ENCODE data around the gene FTCD. TPM values are rescaled to one million over a fixed set of nuclear protein-coding genes. Genes with fewer than 3 reads are reported as not detected.

Gene FTCD
- total and polyA plus RNA-seq, 10 of the 15 experiments (the other 5 are each of a cell fraction or from before 2014, with no cell fraction given): 0.27 to 0.28 TPM; not detected in 8

GRCh38 chr21:46115441-46116188 lies 39.8 kb downstream of the FTCD start:
- Histone ChIP-seq H3K79me2 (ENCODE audit: control insufficient read depth, insufficient read depth, low read length) (no peaks in the 10 kb centered on the region), H2AFZ (ENCODE audit: control insufficient read depth, low read depth, low read length) (no peak overlapping the region), H3K4me2 (ENCODE audit: control insufficient read depth, insufficient read depth) (no peak overlapping the region), H3K4me1 (ENCODE audit: control insufficient read depth, insufficient read depth, low read length) (no peaks in the 10 kb centered on the region), H3K27me3 (replicated peaks in 1 of 2; ENCODE audit: control insufficient read depth in 2 of 2, insufficient read depth in 2 of 2, low read length in 1 of 2) (no peaks in the 10 kb centered on the region), H4K20me1 (ENCODE audit: control insufficient read depth, insufficient read depth) (no peaks in the 10 kb centered on the region), H3K27ac (ENCODE audit: control insufficient read depth, insufficient read depth) (no peak overlapping the region), H3K9me3 (replicated peaks; ENCODE audit: control insufficient read depth, insufficient read depth, low read length) (no peaks in the 10 kb centered on the region; the same call in 2 of the 3 replicates), H3K36me3 (ENCODE audit: control insufficient read depth in 2 of 2, insufficient read depth in 2 of 2, low read length in 1 of 2) (no peaks in the 10 kb centered on the region), H3K4me3 (no peak overlapping the region), H3K9ac (ENCODE audit: control insufficient read depth, insufficient read depth, low read length) (no peak overlapping the region)
- no TSS peak for BruUV-seq (replicated peaks)
- CTCF ChIA-PET: no interaction called here
- intact Hi-C loops (cut with micrococcal nuclease; ENCODE audit: unreplicated experiment) (no loop called here), in situ Hi-C loops (cut with MboI) (no loop called here)
- FAIRE-seq (no peak), ATAC-seq (no peak), DNase-seq (ENCODE audit: low read depth, low spot score) (no peak)
- WGBS (ENCODE audit: insufficient coverage, insufficient replicate concordance, low lambda C conversion rate, missing lambda C conversion rate): 38% methylated on average over 17 of the region's 17 CpGs
- no peak for TF ChIP-seq IKZF2 (IDR thresholded peaks at IDR 0.05)
- RAD21 ChIA-PET (ENCODE audit: unreplicated experiment): no interaction called here
- POLR2A ChIA-PET: no interaction called here
- SMC1A ChIA-PET (ENCODE audit: uncharacterized antibody, unreplicated experiment): no interaction called here

DNA sequence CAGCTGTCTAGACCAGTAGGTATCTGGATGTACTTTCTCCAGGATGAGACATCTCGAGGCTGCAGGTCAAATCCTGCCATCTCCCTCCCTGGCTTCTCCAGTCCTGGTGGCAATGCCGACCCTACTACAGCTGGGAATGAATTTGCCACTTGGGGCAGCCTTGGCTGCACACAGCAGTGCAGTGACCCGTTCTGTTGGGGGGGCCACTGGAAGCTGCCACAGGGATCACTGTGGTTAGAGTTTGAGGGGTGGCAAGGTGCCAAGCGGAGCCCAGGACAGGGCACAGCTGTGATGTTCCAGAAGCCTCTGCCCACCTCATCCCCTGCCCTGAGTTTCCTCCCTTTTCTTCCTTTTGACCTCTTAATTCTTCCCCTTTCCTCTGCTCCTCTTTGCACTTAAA lies 40.4 kb downstream of the FTCD start:
- ATAC-seq: no peak
- RAD21 ChIA-PET (ENCODE audit: unreplicated experiment): no interaction called here
- POLR2A ChIA-PET: no interaction called here
- Histone ChIP-seq H3K36me3 (ENCODE audit: control insufficient read depth in 2 of 2, insufficient read depth in 2 of 2, low read length in 1 of 2) (no peaks in the 10 kb centered on the region), H3K4me3 (no peak overlapping the region), H2AFZ (ENCODE audit: control insufficient read depth, low read depth, low read length) (no peak overlapping the region), H3K9me3 (replicated peaks; ENCODE audit: control insufficient read depth, insufficient read depth, low read length) (no peaks in the 10 kb centered on the region; the same call in 2 of the 3 replicates), H3K9ac (ENCODE audit: control insufficient read depth, insufficient read depth, low read length) (no peak overlapping the region), H3K4me2 (ENCODE audit: control insufficient read depth, insufficient read depth) (no peak overlapping the region), H3K27ac (ENCODE audit: control insufficient read depth, insufficient read depth) (no peak overlapping the region), H3K27me3 (replicated peaks in 1 of 2; ENCODE audit: control insufficient read depth in 2 of 2, insufficient read depth in 2 of 2, low read length in 1 of 2) (no peaks in the 10 kb centered on the region), H3K4me1 (ENCODE audit: control insufficient read depth, insufficient read depth, low read length) (no peaks in the 10 kb centered on the region), H3K79me2 (ENCODE audit: control insufficient read depth, insufficient read depth, low read length) (no peaks in the 10 kb centered on the region), H4K20me1 (ENCODE audit: control insufficient read depth, insufficient read depth) (no peaks in the 10 kb centered on the region)
- WGBS (ENCODE audit: insufficient coverage, insufficient replicate concordance, low lambda C conversion rate, missing lambda C conversion rate): 13% methylated on average over 4 of the region's 4 CpGs
- TF ChIP-seq RBBP5 (conservative IDR thresholded peaks at IDR 0.05) (no peak), RELA (IDR thresholded peaks at IDR 0.05; ENCODE audit: borderline replicate concordance, partially characterized antibody) (no peak), STAT3 (IDR thresholded peaks at IDR 0.05; ENCODE audit: low read depth, low read length) (no peak), BACH1 (IDR thresholded peaks at IDR 0.05; ENCODE audit: borderline replicate concordance) (no peak), ZNF24 (IDR thresholded peaks at IDR 0.05) (no peak), SMAD1 (IDR thresholded peaks at IDR 0.05; ENCODE audit: low read depth, partially characterized antibody) (no peak), BMI1 (IDR thresholded peaks at IDR 0.05; ENCODE audit: borderline replicate concordance) (no peak), ESRRA (IDR thresholded peaks at IDR 0.05; ENCODE audit: low read length) (no peak), IRF3 (IDR thresholded peaks at IDR 0.05) (no peak), ZNF207 (IDR thresholded peaks at IDR 0.05; ENCODE audit: borderline replicate concordance) (no peak), MYB (IDR thresholded peaks at IDR 0.05; ENCODE audit: borderline replicate concordance, low read depth, low read length) (no peak), BRCA1 (IDR thresholded peaks at IDR 0.05; ENCODE audit: low read depth, low read length) (no peak), POLR2AphosphoS5 (IDR thresholded peaks at IDR 0.05; ENCODE audit: low read length) (no peak)
- TF ChIP-seq, protein P1, sequence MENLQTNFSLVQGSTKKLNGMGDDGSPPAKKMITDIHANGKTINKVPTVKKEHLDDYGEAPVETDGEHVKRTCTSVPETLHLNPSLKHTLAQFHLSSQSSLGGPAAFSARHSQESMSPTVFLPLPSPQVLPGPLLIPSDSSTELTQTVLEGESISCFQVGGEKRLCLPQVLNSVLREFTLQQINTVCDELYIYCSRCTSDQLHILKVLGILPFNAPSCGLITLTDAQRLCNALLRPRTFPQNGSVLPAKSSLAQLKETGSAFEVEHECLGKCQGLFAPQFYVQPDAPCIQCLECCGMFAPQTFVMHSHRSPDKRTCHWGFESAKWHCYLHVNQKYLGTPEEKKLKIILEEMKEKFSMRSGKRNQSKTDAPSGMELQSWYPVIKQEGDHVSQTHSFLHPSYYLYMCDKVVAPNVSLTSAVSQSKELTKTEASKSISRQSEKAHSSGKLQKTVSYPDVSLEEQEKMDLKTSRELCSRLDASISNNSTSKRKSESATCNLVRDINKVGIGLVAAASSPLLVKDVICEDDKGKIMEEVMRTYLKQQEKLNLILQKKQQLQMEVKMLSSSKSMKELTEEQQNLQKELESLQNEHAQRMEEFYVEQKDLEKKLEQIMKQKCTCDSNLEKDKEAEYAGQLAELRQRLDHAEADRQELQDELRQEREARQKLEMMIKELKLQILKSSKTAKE (IDR thresholded peaks at IDR 0.05; ENCODE audit: low read depth, poor library complexity, severe bottlenecking): no peak
- CTCF ChIA-PET: no interaction called here
- in situ Hi-C loops (cut with MboI): no loop called here
- DNase-seq (ENCODE audit: low read depth, low spot score): no peak
- SMC1A ChIA-PET (ENCODE audit: uncharacterized antibody, unreplicated experiment): no interaction called here
- no peak for FAIRE-seq
- intact Hi-C loops (cut with micrococcal nuclease; ENCODE audit: unreplicated experiment): no loop called here
- no TSS peak for BruUV-seq (replicated peaks)

Data from GM12878 (cell line).